Dendritic cell treated with granulocyte-macrophage colony-stimulating factor and Interleukin-4, amounts not matched to agents 40 ng/mL and 50 ng/mL, for 4 days (primary cell): ENCODE results near the gene ANKS1A.
A peak's percentile ranks its signal among the peaks of the same experiment; 100 is the strongest.

ENCODE experiments used
- H3K27ac Mint-ChIP-seq: one replicate; pipeline ENCODE4 v1.8.0; 2022; ENCODE audit warnings: mild to moderate bottlenecking, mixed read lengths
- H3K27me3 Mint-ChIP-seq: one replicate; pipeline ENCODE4 v1.8.0; 2022; ENCODE audit warnings: mild to moderate bottlenecking, mixed read lengths
- H3K36me3 Mint-ChIP-seq: one replicate; pipeline ENCODE4 v1.8.0; 2022; ENCODE audit warnings: low read depth, mixed read lengths
- H3K4me1 Mint-ChIP-seq: one replicate; pipeline ENCODE4 v1.8.0; 2022; ENCODE audit warnings: low read depth, mixed read lengths
- H3K4me3 Mint-ChIP-seq: one replicate; pipeline ENCODE4 v1.8.0; 2022; ENCODE audit warnings: mild to moderate bottlenecking, moderate library complexity, mixed read lengths
- H3K9me3 Mint-ChIP-seq: one replicate; pipeline ENCODE4 v1.8.0; 2022; ENCODE audit warnings: mixed read lengths
- intact Hi-C: fragments of 100-400 bp; cut with micrococcal nuclease; formaldehyde crosslinking; loops from one replicate; pipeline ENCODE4 v1.15.0; 2022

ANKS1A gene

DNA sequence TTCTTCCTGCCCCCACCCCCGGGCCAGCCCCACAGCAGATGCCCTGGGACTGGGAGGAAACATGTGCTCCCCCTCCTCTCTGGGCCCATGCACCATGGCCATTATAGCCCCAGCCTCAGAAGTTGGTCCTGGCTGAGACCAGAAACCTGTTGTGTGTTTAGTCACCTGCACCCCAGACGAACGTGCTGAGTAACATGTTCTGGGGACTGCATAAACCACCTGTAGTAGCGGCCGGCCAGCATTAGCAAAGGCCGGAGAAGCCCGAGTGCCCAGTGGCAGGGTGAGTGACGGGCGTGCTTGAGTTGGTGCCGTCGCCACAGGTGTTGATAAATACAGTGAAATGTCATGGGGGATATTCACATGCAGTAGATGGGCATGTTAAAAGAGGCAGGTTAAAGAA lies 178.2 kb downstream of the ANKS1A start:
- Mint-ChIP-seq H3K4me1 (no peaks in the 10 kb centered on the region), H3K27me3 (no peaks in the 10 kb centered on the region), H3K27ac (no peak overlapping the region), H3K9me3 (no peaks in the 10 kb centered on the region), H3K36me3 (peaks cover 87% of the 10 kb centered on the region), H3K4me3 (no peak overlapping the region)
- intact Hi-C loops: no loop called here

DNA sequence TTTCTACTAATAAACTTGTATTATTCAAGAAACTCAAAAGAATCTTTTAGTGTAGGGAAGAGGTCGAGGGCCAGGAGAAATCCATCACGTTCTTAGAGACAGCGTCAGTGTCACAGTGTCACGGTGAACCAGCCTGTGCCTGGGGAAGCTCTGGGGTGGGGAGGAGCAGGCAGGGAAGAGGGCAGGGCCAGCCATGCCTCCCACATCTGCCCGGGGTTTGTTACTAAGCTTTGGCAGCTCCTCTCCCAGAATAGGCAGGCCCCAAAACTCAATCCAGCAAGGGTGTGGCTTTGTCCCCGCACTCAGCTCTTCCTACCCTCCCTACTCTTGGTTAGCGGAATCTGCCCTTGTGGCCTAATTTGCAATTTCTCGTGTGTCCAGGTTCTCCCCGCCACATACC lies 179.2 kb downstream of the ANKS1A start:
- intact Hi-C loops: no loop called here
- peaks cover 87% of the 10 kb centered on the region for H3K36me3 Mint-ChIP-seq
- H3K4me3 Mint-ChIP-seq: no peak overlapping the region
- H3K9me3 Mint-ChIP-seq: no peaks in the 10 kb centered on the region
- H3K27ac Mint-ChIP-seq: peak overlapping the region; percentile 18
- no peaks in the 10 kb centered on the region for H3K27me3 Mint-ChIP-seq
- H3K4me1 Mint-ChIP-seq: no peaks in the 10 kb centered on the region

DNA sequence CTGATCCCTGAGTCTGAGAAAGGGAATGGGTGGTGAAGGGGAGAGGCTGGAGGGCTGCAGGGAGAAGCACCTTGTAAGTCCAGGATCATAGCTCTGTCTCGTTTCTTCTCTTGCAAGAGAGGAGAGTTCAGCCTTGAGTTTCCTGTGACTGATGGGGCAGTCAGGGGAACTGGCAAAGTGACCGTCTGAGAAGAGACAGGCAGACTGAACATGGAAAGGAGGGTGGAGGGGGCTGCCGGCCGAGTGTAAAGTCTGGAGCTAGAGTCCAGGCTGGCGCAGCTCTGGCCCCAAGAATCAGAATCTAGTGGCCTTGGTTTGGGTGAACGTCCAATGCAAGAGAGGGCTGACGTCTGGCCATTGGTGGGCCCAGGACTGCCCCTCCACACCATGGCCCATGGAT lies 179.6 kb downstream of the ANKS1A start:
- Mint-ChIP-seq H3K9me3 (no peaks in the 10 kb centered on the region), H3K27me3 (no peaks in the 10 kb centered on the region), H3K4me1 (no peaks in the 10 kb centered on the region), H3K4me3 (no peak overlapping the region), H3K27ac (no peak overlapping the region), H3K36me3 (peaks cover 87% of the 10 kb centered on the region)
- intact Hi-C loops: no loop called here

DNA sequence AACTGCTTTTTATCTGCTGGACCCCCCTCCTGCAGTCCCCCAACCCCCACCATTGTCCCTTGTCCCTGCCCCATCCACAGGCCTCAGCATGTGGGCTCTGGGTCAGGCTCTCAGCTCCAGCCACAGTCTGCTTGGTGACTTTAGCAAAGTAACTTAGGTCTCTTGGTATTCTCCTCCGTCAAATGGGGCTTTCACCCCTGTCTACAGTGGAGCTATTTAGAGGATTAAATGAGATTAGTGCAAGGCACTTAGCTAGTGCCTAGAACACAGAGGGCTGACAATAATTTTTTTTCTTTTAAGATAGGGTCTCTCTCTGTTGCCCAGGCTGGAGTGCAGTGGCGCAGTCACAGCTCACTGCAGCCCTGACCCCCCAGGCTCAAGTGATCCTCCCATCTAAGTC lies 180.2 kb downstream of the ANKS1A start:
- H3K36me3 Mint-ChIP-seq: peaks cover 87% of the 10 kb centered on the region
- no peaks in the 10 kb centered on the region for H3K4me1 Mint-ChIP-seq
- no peaks in the 10 kb centered on the region for H3K27me3 Mint-ChIP-seq
- intact Hi-C loops: no loop called here
- no peak overlapping the region for H3K27ac Mint-ChIP-seq
- no peak overlapping the region for H3K4me3 Mint-ChIP-seq
- H3K9me3 Mint-ChIP-seq: no peaks in the 10 kb centered on the region

DNA sequence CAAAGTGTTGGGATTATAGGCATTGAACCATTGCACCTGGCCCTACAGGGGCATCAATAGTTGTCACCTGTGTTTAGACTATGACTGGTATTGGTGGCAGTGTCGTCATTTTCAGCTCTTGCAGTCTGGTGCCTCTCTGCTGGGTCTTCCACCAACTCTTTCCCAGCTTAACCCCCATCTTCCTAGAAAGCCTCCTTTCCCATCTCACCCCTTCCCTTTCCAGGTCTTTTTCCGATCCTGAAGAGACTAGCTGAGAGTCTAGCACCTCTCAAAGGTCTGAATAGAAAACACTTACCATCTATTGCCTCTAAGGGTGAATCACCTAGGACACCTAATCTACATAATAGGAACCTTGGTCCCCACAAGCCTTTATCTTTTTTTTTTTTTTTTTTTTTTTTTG lies 181.1 kb downstream of the ANKS1A start:
- intact Hi-C loops: no loop called here
- Mint-ChIP-seq H3K27ac (no peak overlapping the region), H3K9me3 (no peaks in the 10 kb centered on the region), H3K27me3 (no peaks in the 10 kb centered on the region), H3K4me1 (no peaks in the 10 kb centered on the region), H3K4me3 (no peak overlapping the region), H3K36me3 (peaks cover 87% of the 10 kb centered on the region)

DNA sequence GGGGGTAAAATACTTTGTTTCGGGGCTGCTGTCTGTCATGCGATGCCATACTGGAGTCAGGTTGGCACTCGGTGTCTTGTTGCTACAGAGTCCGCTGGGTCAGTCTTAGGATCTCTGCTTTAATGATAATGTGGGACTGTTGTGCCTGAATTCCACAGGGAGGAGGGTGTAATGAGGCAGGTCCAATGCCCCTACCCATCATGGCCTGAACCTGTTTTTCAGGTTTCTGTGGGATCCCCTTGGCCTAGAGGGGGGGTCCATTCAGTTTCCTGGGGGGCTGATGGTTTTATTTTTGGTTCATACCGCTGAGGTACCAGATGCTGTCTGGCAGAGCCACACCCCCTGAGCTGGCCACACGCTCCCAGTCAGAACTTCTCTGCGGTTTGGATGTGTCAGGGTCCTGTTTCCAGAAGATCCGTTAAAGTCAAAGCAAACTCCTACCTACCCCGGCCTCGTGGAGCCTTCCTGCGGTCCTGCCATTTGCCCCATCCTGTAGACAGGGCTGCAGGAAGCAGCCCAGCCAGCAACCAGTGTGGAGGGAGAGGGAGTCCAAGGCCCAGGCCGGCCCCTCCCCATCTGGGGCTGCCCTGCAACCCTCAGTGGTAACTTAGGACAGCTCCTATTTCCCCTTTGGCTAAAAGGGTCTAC lies 182.4 kb downstream of the ANKS1A start:
- Mint-ChIP-seq H3K9me3 (no peaks in the 10 kb centered on the region), H3K27me3 (no peaks in the 10 kb centered on the region), H3K4me1 (no peaks in the 10 kb centered on the region), H3K36me3 (peaks cover 87% of the 10 kb centered on the region), H3K4me3 (no peak overlapping the region), H3K27ac (no peak overlapping the region)
- intact Hi-C loops: no loop called here

DNA sequence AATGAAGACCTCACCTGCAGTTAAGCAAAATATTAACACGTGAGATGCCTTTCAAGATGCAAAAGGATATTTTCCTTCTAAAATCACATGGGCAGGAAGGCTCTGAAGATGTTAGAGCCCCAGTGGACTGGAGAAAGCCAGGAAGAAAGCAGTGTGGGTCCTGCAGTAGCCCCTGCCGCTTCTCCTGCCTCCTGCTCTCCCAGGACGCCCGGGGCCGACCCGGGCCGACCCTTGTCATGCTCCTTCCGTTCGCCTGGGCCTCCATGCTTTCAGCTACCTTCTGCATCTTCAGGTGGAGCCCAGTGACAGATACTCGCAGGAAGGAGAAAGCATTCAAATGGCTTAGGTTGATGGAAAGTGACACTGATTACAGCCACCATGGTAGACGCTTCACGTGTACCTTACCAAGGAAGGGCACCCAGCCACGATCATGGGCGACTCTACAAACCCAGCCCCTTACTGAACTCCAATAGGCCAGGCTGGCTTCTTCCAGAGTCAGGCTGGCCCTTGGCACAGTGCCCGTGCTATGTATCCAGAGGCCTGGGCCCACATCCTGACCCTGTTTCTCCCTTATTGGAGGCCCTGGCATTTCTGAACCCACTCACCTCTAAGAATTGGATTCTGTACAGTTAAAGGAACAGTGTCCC lies 183.1 kb downstream of the ANKS1A start:
- Mint-ChIP-seq H3K9me3 (no peaks in the 10 kb centered on the region), H3K27ac (no peak overlapping the region), H3K36me3 (peaks cover 90% of the 10 kb centered on the region), H3K4me3 (no peak overlapping the region), H3K27me3 (no peaks in the 10 kb centered on the region), H3K4me1 (no peaks in the 10 kb centered on the region)
- intact Hi-C loops: no loop called here

DNA sequence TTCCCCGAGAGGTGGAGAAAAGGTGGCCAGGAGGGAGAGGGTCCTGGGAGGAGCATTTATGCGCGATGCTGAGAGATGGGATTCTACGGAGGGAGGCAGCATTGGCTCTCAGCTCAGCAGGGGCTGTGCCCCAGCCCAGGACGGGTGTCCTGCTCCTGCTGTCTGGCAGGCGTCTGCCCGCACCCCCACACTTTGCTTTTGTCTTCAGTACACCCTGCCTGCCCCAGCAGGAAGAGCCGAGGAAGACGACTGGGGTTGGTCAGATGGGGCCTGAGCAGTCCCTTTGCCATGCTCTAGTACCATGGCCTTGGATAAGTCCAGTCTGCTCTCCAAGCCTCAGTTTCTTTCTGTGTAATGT lies 183.6 kb downstream of the ANKS1A start:
- H3K4me3 Mint-ChIP-seq: no peak overlapping the region
- H3K4me1 Mint-ChIP-seq: no peaks in the 10 kb centered on the region
- no peaks in the 10 kb centered on the region for H3K9me3 Mint-ChIP-seq
- intact Hi-C loops: no loop called here
- H3K36me3 Mint-ChIP-seq: peaks cover 90% of the 10 kb centered on the region
- H3K27ac Mint-ChIP-seq: no peak overlapping the region
- H3K27me3 Mint-ChIP-seq: no peaks in the 10 kb centered on the region

DNA sequence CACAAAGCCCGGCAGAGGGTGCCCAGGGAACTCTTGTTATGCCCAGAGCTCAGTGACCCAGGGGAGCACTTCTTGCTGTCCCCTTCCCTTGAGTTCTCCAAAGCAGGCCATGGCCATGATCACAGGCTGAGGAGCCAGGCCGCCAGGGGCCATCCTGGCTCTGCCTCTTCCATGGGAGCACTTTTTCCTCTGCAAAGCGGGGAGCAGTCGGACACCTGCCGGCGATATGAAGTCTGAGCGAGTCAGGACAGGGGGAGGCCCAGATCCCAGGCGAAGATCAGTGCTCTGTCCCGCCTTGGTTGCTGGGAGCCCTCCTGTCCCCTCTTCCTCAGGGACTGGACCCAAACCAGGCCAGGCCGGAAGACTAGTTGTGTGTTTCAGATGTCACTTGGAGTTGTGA lies 184.2 kb downstream of the ANKS1A start:
- no peaks in the 10 kb centered on the region for H3K27me3 Mint-ChIP-seq
- H3K4me3 Mint-ChIP-seq: no peak overlapping the region
- H3K27ac Mint-ChIP-seq: no peak overlapping the region
- no peaks in the 10 kb centered on the region for H3K9me3 Mint-ChIP-seq
- peaks cover 90% of the 10 kb centered on the region for H3K36me3 Mint-ChIP-seq
- H3K4me1 Mint-ChIP-seq: no peaks in the 10 kb centered on the region
- intact Hi-C loops: no loop called here

DNA sequence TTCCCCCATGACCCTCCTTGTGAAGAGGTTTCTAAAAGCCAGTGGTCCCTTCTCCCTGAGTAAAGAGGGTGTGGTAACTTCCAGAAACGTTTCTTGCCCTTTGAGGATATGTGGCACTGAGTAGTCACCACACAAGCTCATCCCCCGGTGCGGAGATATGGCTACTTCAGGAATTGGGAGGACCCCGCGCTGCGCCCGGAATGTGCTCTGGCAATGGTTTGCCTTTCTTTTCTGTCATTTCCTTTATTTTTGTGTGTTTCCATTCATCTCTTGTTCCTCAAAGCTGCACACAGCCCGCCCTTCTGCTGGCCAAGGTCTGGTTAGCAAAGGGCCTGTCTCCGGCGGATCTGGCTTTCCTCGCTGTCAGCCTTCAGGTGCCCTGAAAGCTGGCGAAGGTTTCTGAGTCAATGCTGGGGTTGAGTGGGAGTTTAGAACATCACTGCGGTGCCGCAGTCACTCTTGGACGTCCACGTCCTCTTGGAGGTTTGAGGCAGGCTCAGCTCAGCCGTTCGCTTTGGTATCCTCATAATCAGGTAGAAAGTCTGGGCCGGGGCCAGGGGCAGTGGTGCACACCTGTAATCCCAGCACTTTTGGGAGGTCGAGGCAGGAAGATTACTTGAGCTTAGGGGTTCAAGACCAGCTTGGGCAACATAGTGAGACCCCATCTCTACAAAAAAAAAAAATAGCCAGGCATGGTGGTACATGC lies 184.9 kb downstream of the ANKS1A start:
- intact Hi-C loops: no loop called here
- Mint-ChIP-seq H3K27me3 (no peaks in the 10 kb centered on the region), H3K4me1 (no peaks in the 10 kb centered on the region), H3K9me3 (no peaks in the 10 kb centered on the region), H3K36me3 (peaks cover 90% of the 10 kb centered on the region), H3K27ac (no peak overlapping the region), H3K4me3 (no peak overlapping the region)

DNA sequence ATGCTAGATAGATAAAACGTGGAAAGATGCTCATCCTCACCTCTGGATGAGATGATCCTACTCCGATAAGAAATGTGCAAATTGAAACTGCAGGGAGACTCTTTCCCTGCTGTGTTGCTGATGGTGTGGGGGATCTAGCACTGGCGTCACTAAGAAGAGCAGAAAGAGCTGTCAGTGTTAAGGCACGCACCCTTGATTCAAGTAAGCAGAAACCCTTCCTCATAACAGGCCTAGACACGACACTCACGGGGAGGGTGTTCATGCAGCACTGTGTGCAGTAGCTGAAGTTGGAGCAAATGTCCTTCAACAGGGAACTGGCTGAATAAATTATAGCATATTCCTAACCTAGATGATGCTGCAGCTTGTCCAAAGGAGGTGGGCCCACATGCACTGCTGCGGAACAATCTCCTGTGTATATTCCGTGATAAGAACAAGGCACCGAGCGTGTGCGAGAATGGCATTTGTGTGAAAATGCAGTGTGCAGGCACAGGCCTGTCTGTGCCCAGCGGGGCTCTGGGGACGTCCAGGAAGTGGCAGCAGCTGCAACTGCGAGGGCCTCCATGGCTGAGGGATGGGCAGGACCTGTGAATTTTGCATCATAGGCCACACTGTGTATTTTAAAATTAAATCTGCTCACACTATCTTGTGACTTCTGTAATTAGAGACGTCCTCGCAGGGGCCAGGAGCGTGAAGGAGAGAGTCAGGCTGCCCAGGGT lies 188.1 kb downstream of the ANKS1A start:
- Mint-ChIP-seq H3K4me3 (no peak overlapping the region), H3K9me3 (no peaks in the 10 kb centered on the region), H3K27ac (no peak overlapping the region), H3K36me3 (peaks cover 98% of the 10 kb centered on the region), H3K4me1 (peaks cover 26% of the 10 kb centered on the region), H3K27me3 (no peaks in the 10 kb centered on the region)
- intact Hi-C loops: no loop called here

DNA sequence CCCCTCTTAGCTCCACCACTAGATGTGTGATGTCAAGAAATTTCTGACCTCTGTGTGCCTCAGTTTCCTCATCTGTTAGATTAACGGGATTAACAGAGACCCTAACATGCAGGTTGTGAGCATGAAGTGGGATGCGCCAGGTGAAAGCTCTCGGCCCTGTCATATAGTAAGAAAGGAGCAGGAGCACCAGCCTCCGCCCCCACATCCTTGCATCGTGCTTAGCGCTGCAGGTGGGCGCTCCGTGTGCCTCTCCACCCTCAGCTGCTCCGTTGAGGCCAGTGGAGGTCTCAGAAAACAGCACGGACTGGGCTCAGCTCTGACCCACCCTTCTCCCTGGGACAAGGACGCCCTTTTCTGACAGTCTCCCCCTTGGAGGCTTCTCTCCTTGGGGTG lies 188.7 kb downstream of the ANKS1A start:
- peaks cover 98% of the 10 kb centered on the region for H3K36me3 Mint-ChIP-seq
- intact Hi-C loops: no loop called here
- H3K27ac Mint-ChIP-seq: no peak overlapping the region
- no peaks in the 10 kb centered on the region for H3K27me3 Mint-ChIP-seq
- no peak overlapping the region for H3K4me3 Mint-ChIP-seq
- H3K4me1 Mint-ChIP-seq: peaks cover 32% of the 10 kb centered on the region
- no peaks in the 10 kb centered on the region for H3K9me3 Mint-ChIP-seq

DNA sequence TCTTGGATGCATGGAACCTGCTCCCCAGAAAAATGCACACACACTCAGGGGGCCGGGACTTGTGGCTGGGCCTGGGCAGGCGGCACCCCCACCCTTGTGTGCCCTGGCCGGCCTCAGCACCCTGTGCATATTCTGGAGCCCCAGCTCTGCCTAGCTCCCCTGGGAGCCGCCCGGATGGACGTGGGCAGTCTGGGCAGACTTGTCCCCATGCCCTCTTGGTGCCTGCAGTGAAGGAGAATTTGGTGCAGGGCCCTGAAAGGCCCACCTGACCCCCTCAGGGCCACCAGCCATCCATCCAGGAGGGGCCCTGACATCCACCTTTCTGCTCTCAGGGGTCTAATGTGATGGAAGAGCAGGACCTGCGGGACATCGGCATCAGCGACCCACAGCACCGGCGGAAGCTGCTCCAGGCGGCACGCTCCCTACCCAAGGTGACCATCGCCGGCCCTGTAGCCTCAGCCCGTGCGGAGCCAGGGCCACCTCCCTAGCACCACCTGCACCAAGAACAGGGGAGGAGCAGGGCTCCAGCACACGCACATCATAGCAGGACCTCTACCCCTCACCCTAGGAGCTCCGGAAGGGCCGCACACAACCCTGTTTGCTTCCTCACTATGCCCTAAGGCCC lies 189.3 kb downstream of the ANKS1A start:
- H3K27ac Mint-ChIP-seq: no peak overlapping the region
- no peak overlapping the region for H3K4me3 Mint-ChIP-seq
- peaks cover 98% of the 10 kb centered on the region for H3K36me3 Mint-ChIP-seq
- no peaks in the 10 kb centered on the region for H3K9me3 Mint-ChIP-seq
- H3K4me1 Mint-ChIP-seq: peaks cover 33% of the 10 kb centered on the region
- intact Hi-C loops: no loop called here
- no peaks in the 10 kb centered on the region for H3K27me3 Mint-ChIP-seq

DNA sequence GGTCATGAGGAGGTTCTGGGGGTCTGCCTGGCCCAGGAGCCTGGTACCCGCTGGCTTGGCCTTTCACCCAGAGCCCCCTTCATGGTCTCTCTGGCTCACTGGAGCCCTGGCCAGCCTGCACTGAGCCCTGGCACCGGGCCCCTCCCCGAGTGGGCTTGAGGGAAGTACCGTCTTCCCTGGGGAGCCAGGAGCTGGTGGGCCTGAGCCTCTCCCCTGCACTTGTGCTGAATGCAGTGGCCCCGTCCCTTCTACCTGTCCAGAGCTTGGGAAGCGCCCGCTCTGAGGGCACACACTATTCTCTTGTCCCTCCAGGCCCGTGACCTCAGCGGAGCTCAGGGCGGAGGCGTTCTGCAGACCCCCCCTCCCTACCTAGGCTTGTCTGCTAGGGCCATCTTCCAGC lies 189.8 kb downstream of the ANKS1A start:
- intact Hi-C loops: no loop called here
- Mint-ChIP-seq H3K4me1 (peaks cover 33% of the 10 kb centered on the region), H3K27ac (no peak overlapping the region), H3K4me3 (no peak overlapping the region), H3K27me3 (no peaks in the 10 kb centered on the region), H3K9me3 (no peaks in the 10 kb centered on the region), H3K36me3 (peaks cover 98% of the 10 kb centered on the region)
